Type B pancreatic cell (in vitro differentiated cells): ENCODE results near the gene PHLPP1. TPM values are rescaled to one million over a fixed set of nuclear protein-coding genes. Genes with fewer than 3 reads are reported as not detected.

ENCODE experiments used
- DNase-seq: peaks from one replicate; pipeline ENCODE4 v3.0.0; 2021; ENCODE audit warnings: mixed read lengths; ENCODE audit not compliant: unreplicated experiment; ENCODE audit errors: extremely low spot score
- H3K27ac Mint-ChIP-seq: 2 replicates; pipeline ENCODE4 v1.8.0; 2021; ENCODE audit warnings: mild to moderate bottlenecking, mixed read lengths
- H3K27me3 Mint-ChIP-seq: 2 replicates; pipeline ENCODE4 v1.8.0; 2021; ENCODE audit warnings: mixed read lengths
- H3K36me3 Mint-ChIP-seq: 2 replicates; pipeline ENCODE4 v1.8.0; 2021; ENCODE audit warnings: mixed read lengths
- H3K4me1 Mint-ChIP-seq: one replicate; pipeline ENCODE4 v1.8.0; 2021; ENCODE audit warnings: mixed read lengths; ENCODE audit not compliant: unreplicated experiment
- H3K4me3 Mint-ChIP-seq: 2 replicates; pipeline ENCODE4 v1.8.0; 2021; ENCODE audit warnings: mild to moderate bottlenecking, mixed read lengths
- H3K9me3 Mint-ChIP-seq: 2 replicates; pipeline ENCODE4 v1.8.0; 2021; ENCODE audit warnings: mixed read lengths
- total RNA-seq: library from RNA; stranded (reverse); gene quantifications from 2 replicates; pipeline ENCODE4 v1.2.1, GENCODE V29; 2021; ENCODE audit warnings: low replicate concordance
- TF ChIP-seq, protein P1 (sequence below): fragments of 200-600 bp; sonication (generic); conservative IDR thresholded peaks from 2 replicates; pipeline ENCODE4 v1.5.0; 2021; ENCODE audit warnings: antibody characterized with exemption, mild to moderate bottlenecking

The PHLPP1 gene
- total RNA-seq, 1 donor from 2014 or later: 28.5 TPM

DNA sequence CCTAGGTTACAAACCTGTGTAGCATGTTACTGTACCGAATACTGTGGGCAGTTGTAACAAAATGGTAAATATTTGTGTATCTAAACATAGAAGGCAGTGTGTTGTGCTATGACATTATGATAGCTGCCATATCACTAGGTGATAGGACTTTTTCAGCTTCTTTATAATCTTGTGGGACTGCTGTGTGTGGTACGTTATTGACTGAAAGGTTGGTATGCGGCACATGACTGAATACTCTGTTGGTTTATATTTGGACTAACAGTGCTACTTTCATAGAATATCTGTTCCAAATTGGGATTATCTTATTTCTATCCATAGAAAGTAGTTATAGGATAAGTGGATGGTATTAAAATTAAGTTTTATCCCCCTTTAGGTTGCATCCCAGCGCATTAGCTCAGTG, 144.7 kb downstream of the PHLPP1 start:
- Mint-ChIP-seq H3K4me3 (no peak overlapping the region), H3K36me3 (peaks cover 7% of the 10 kb centered on the region), H3K9me3 (no peaks in the 10 kb centered on the region), H3K4me1 (no peaks in the 10 kb centered on the region), H3K27me3 (no peaks in the 10 kb centered on the region), H3K27ac (peak overlapping the region; percentile 10)
- DNase-seq: no peak
- TF ChIP-seq, protein P1, sequence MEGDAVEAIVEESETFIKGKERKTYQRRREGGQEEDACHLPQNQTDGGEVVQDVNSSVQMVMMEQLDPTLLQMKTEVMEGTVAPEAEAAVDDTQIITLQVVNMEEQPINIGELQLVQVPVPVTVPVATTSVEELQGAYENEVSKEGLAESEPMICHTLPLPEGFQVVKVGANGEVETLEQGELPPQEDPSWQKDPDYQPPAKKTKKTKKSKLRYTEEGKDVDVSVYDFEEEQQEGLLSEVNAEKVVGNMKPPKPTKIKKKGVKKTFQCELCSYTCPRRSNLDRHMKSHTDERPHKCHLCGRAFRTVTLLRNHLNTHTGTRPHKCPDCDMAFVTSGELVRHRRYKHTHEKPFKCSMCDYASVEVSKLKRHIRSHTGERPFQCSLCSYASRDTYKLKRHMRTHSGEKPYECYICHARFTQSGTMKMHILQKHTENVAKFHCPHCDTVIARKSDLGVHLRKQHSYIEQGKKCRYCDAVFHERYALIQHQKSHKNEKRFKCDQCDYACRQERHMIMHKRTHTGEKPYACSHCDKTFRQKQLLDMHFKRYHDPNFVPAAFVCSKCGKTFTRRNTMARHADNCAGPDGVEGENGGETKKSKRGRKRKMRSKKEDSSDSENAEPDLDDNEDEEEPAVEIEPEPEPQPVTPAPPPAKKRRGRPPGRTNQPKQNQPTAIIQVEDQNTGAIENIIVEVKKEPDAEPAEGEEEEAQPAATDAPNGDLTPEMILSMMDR: no peak

- no peaks in the 10 kb centered on the region for H3K9me3 Mint-ChIP-seq
- no peaks in the 10 kb centered on the region for H3K27me3 Mint-ChIP-seq
- peaks cover 20% of the 10 kb centered on the region for H3K36me3 Mint-ChIP-seq
- no peak overlapping the region for H3K27ac Mint-ChIP-seq
- no peak overlapping the region for H3K4me3 Mint-ChIP-seq
- TF ChIP-seq, protein P1: no peak
- H3K4me1 Mint-ChIP-seq: no peaks in the 10 kb centered on the region
- no peak for DNase-seq
Observed at GRCh38 chr18:62862466-62862865, 147.1 kb downstream of the PHLPP1 start.

GRCh38 chr18:62863579-62864001, 148.2 kb downstream of the PHLPP1 start:
- Mint-ChIP-seq H3K4me1 (no peaks in the 10 kb centered on the region), H3K27ac (no peak overlapping the region), H3K36me3 (peaks cover 20% of the 10 kb centered on the region), H3K27me3 (no peaks in the 10 kb centered on the region), H3K9me3 (no peaks in the 10 kb centered on the region), H3K4me3 (no peak overlapping the region)
- TF ChIP-seq, protein P1: no peak
- DNase-seq: no peak

- Mint-ChIP-seq H3K27me3 (no peaks in the 10 kb centered on the region), H3K27ac (no peak overlapping the region), H3K9me3 (no peaks in the 10 kb centered on the region), H3K4me1 (no peaks in the 10 kb centered on the region), H3K4me3 (no peak overlapping the region), H3K36me3 (peaks cover 20% of the 10 kb centered on the region)
- no peak for DNase-seq
- TF ChIP-seq, protein P1: no peak
Observed at GRCh38 chr18:62865498-62865897, 150.2 kb downstream of the PHLPP1 start.

- no peaks in the 10 kb centered on the region for H3K4me1 Mint-ChIP-seq
- H3K36me3 Mint-ChIP-seq: peaks cover 23% of the 10 kb centered on the region
- H3K27ac Mint-ChIP-seq: no peak overlapping the region
- TF ChIP-seq, protein P1: no peak
- H3K4me3 Mint-ChIP-seq: no peak overlapping the region
- H3K9me3 Mint-ChIP-seq: no peaks in the 10 kb centered on the region
- no peaks in the 10 kb centered on the region for H3K27me3 Mint-ChIP-seq
- DNase-seq: no peak
Observed at GRCh38 chr18:62867534-62867933, 152.2 kb downstream of the PHLPP1 start.

DNA sequence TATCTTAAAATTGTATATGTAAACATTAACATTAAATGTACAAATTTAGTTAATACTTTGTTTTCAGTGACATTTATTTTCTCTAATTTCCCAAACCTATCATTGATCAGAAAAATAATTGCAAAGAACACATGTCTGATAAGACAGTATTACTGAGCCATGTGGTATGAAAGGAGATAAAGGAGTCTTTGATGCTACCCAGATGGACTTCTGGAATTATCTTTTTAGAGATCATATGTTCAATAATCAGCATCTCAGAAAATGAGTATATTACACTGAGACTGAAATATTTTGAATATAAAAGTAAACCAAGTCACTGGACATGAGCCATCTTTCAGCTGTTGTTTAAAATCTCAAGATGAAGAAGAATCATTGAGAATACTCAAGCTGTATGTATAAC, 153.3 kb downstream of the PHLPP1 start:
- Mint-ChIP-seq H3K27me3 (no peaks in the 10 kb centered on the region), H3K4me3 (no peak overlapping the region), H3K4me1 (no peaks in the 10 kb centered on the region), H3K27ac (no peak overlapping the region), H3K9me3 (no peaks in the 10 kb centered on the region), H3K36me3 (peaks cover 21% of the 10 kb centered on the region)
- no peak for DNase-seq
- TF ChIP-seq, protein P1: no peak
